ENCODE results near the gene SIGLEC12. TPM values are rescaled to one million over a fixed set of nuclear protein-coding genes. Genes with fewer than 3 reads are reported as not detected.
"Not testable (repeated sequence)": the region's sequence is repeated elsewhere in the genome, so short reads cannot be mapped to it uniquely, and the experiment has no call there.

Gene SIGLEC12
- total and polyA plus RNA-seq, 4 donors = 0.12 to 5.1 (median 1.9) TPM

DNA sequence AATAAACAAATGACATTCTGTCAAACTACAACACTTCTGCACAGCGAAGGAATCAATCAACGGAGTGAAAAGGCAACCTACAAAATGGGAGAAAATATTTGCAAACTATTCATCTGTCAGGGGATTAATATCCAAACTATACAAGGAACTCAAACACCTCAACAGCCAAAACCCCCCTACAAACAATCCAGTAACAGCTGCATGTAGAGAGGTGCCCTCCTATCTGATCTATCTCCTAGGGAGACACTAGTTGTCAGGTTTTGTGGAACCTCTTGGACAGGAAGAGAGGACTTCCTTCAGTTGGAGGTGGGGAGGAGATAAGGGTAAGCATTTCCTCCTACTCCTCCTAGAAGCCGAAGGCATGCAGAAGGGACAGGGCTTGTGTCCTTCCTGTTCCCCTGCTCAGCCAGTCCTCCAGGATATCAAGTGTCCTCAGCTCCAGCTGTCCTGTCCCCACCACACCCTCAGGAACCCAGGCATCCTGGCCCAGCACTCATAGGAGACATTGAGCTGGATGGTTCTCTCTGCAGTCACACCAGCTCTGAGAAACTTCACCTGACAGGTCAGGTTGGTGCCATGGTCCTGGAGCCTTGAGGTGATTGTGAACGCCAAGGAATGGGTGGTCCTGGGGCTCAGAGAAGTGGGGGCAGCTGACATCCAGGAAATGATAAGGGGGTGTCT, 33.6 kb downstream of the SIGLEC12 start:
- DNase-seq (no peak), ATAC-seq (ENCODE audit: insufficient read depth, low FRiP score) (no peak)
- Histone ChIP-seq H3K27me3 (ENCODE audit: control insufficient read depth in 3 of 3, insufficient read depth in 3 of 3, low read length in 2 of 3) (peaks cover 0 to 7% (median 0%) of the 10 kb centered on the region in 3 donors), H3K9ac (ENCODE audit: insufficient read depth in 1 of 2, low read length in 2 of 2) (no peak overlapping the region), H3K36me3 (ENCODE audit: control insufficient read depth in 4 of 4, insufficient read depth in 4 of 4, low read length in 4 of 4) (no peaks in the 10 kb centered on the region), H3K4me1 (ENCODE audit: control insufficient read depth in 5 of 5, insufficient read depth in 5 of 5, low read length in 5 of 5) (no peaks in the 10 kb centered on the region), H3K27ac (ENCODE audit: low read depth in 1 of 2, low read length in 1 of 2) (no peak overlapping the region), H3K9me3 (ENCODE audit: control insufficient read depth in 4 of 4, insufficient read depth in 3 of 4, low read length in 3 of 4) (no peaks in the 10 kb centered on the region), H3K4me3 (no peak overlapping the region)
- TF ChIP-seq, protein P1, sequence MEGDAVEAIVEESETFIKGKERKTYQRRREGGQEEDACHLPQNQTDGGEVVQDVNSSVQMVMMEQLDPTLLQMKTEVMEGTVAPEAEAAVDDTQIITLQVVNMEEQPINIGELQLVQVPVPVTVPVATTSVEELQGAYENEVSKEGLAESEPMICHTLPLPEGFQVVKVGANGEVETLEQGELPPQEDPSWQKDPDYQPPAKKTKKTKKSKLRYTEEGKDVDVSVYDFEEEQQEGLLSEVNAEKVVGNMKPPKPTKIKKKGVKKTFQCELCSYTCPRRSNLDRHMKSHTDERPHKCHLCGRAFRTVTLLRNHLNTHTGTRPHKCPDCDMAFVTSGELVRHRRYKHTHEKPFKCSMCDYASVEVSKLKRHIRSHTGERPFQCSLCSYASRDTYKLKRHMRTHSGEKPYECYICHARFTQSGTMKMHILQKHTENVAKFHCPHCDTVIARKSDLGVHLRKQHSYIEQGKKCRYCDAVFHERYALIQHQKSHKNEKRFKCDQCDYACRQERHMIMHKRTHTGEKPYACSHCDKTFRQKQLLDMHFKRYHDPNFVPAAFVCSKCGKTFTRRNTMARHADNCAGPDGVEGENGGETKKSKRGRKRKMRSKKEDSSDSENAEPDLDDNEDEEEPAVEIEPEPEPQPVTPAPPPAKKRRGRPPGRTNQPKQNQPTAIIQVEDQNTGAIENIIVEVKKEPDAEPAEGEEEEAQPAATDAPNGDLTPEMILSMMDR (IDR thresholded peaks at IDR 0.05; ENCODE audit: control extremely low read depth, extremely low read depth) = no peak
- 31 to 55% methylated on average over 4 of the region's 4 CpGs for WGBS, 2 donors

GRCh38 chr19:51466723-51467122, 34.9 kb downstream of the SIGLEC12 start:
- no peak for ATAC-seq (ENCODE audit: insufficient read depth, low FRiP score)
- H3K36me3 ChIP-seq (ENCODE audit: control insufficient read depth in 4 of 4, insufficient read depth in 4 of 4, low read length in 4 of 4) = no peaks in the 10 kb centered on the region
- WGBS, 2 donors = 51 to 61% methylated on average over 3 of the region's 3 CpGs
- H3K4me1 ChIP-seq (ENCODE audit: control insufficient read depth in 5 of 5, insufficient read depth in 5 of 5, low read length in 5 of 5) = no peaks in the 10 kb centered on the region
- no peak overlapping the region for H3K4me3 ChIP-seq
- no peaks in the 10 kb centered on the region for H3K9me3 ChIP-seq (ENCODE audit: control insufficient read depth in 4 of 4, insufficient read depth in 3 of 4, low read length in 3 of 4)
- no peak overlapping the region for H3K27ac ChIP-seq (ENCODE audit: low read depth in 1 of 2, low read length in 1 of 2)
- H3K27me3 ChIP-seq (ENCODE audit: control insufficient read depth in 3 of 3, insufficient read depth in 3 of 3, low read length in 2 of 3) = peaks cover 0 to 13% (median 0%) of the 10 kb centered on the region in 3 donors
- TF ChIP-seq, protein P1 (IDR thresholded peaks at IDR 0.05; ENCODE audit: control extremely low read depth, extremely low read depth) = no peak
- no peak for DNase-seq
- no peak overlapping the region for H3K9ac ChIP-seq (ENCODE audit: insufficient read depth in 1 of 2, low read length in 2 of 2)

DNA sequence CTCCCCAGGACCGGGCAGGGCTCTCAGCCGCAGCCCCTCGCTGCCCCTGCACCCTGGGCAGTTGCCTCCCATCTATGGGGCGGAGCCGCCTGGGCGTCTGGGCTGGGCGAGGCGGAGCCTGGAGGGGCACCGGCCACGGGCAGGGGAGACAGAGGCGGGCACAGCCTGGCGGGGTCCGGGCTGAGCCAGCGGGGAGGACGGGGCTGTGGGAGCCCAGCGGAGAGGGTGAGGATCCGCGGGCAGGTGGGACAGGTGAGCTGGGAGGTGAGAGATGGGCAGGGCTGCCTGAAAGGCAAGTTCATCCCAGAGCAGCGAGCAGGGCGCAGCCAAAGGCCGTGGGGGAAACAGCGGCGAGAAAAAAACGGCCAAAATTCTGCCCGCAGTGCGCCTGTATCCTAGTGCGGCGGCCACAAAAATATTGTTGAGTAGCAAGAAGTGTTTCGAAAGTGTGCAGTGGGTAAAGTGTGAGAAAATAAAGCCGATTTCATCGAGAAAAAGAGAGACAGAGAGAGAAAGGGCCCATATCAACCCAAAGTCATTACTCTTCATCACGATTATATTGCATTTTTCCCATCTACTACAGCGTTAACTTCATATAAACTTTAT, 37.5 kb downstream of the SIGLEC12 start:
- H3K27ac ChIP-seq (ENCODE audit: low read depth in 1 of 2, low read length in 1 of 2); DNase-seq; H3K36me3 ChIP-seq (ENCODE audit: control insufficient read depth in 4 of 4, insufficient read depth in 4 of 4, low read length in 4 of 4); H3K4me3 ChIP-seq; H3K4me1 ChIP-seq (ENCODE audit: control insufficient read depth in 5 of 5, insufficient read depth in 5 of 5, low read length in 5 of 5); H3K9ac ChIP-seq (ENCODE audit: insufficient read depth in 1 of 2, low read length in 2 of 2); H3K9me3 ChIP-seq (ENCODE audit: control insufficient read depth in 4 of 4, insufficient read depth in 3 of 4, low read length in 3 of 4); ATAC-seq (ENCODE audit: insufficient read depth, low FRiP score): not testable (repeated sequence)
- H3K27me3 ChIP-seq (ENCODE audit: control insufficient read depth in 3 of 3, insufficient read depth in 3 of 3, low read length in 2 of 3) = peaks cover 0 to 18% (median 4%) of the 10 kb centered on the region in 3 donors
- 14 to 27% methylated on average over 12 to 15 of the region's 33 CpGs for WGBS, 2 donors

DNA sequence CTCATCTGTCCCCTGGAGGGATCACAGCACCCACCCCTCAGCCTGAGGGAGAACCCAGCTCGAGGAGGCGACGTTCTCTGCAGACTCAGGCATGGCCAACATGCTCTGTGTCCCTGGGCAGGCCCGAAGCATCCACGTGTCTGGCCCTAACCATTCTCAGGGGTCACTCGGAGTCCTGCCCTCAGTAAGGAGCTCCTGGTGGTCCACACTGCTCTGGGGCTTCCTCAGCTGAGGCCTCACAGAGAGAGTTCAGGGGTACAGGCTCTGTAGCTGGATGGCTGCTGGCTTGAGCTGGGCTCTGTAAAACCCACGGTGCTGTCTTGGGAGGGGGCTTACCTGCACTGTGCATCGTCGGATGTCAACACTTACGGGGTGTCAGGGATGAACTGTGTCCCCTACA, 38.9 kb downstream of the SIGLEC12 start:
- 82 to 84% methylated on average over 10 of the region's 10 CpGs for WGBS, 2 donors
- DNase-seq (no peak), ATAC-seq (ENCODE audit: insufficient read depth, low FRiP score) (no peak)
- TF ChIP-seq, protein P1 (IDR thresholded peaks at IDR 0.05; ENCODE audit: control extremely low read depth, extremely low read depth) = no peak
- peaks cover 0 to 18% (median 4%) of the 10 kb centered on the region in 3 donors for H3K27me3 ChIP-seq (ENCODE audit: control insufficient read depth in 3 of 3, insufficient read depth in 3 of 3, low read length in 2 of 3)
- no peak overlapping the region for H3K4me3 ChIP-seq
- H3K27ac ChIP-seq (ENCODE audit: low read depth in 1 of 2, low read length in 1 of 2) = no peak overlapping the region
- H3K4me1 ChIP-seq (ENCODE audit: control insufficient read depth in 5 of 5, insufficient read depth in 5 of 5, low read length in 5 of 5) = no peaks in the 10 kb centered on the region
- no peak overlapping the region for H3K9ac ChIP-seq (ENCODE audit: insufficient read depth in 1 of 2, low read length in 2 of 2)
- no peaks in the 10 kb centered on the region for H3K36me3 ChIP-seq (ENCODE audit: control insufficient read depth in 4 of 4, insufficient read depth in 4 of 4, low read length in 4 of 4)
- H3K9me3 ChIP-seq (ENCODE audit: control insufficient read depth in 4 of 4, insufficient read depth in 3 of 4, low read length in 3 of 4) = peaks cover 0 to 2% (median 0%) of the 10 kb centered on the region in 4 donors

Data from lung (tissue), 12 donors.